ENCODE data around the gene LARP4.

The LARP4 gene

DNA sequence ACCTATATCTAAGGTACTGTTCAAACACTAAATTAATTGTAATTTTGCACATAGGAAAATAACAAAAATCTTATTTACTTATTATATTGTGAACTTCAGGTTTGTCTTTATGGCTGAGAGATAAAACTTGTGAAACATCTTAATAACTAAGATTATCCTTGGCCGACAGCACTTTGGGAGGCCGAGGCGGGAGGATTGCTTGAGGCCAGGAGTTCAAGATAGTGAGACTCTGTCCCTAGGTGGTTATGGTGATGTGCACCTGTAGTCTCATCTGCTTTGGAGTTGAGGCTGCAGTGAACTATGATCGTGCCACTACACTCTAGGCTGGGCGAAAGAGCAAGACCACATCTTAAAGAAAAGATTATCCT, 126.7 kb downstream of the LARP4 start:
- DNase-seq (ENCODE audit: low read depth), result no peak

DNA sequence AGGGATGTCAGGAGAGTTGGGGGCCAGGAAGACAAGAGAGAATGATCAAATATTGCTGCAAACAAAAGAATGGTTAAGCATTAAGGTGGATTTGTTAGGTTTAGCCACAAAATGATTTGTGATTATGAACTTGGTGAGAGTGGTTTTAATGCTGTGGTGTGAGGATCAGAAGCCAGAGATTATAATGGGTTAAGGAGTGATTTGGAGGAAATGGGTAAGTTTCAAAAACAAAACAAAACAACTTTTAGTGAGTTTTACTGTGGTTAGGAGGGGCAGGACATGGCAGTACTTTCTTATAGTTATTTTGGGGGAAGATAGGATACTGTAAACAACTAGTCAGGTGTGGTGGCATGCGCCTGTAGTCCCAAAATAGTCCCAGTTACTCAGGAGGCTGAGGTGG, 128.1 kb downstream of the LARP4 start:
- no peak for DNase-seq (ENCODE audit: low read depth)

DNA sequence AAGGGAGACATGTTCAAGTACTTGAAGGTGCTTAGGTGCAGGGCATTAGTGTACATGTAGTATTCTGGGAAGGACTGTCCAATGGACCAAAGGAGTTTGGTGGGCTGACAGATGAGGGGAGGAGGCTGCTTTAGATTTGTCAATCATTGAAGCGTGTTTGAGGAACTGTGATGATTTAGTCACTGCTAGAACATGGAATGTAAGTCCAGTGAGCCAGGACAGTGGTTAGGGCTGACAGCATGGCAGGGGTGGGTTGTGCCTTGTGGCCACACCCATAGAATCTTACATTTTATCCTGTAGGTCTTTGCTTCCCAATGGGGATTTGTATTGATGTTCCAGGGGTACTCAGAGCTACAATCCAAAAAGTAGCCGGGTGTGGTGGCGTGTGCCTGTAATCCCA, 128.7 kb downstream of the LARP4 start:
- no peak for DNase-seq (ENCODE audit: low read depth)

Data from activated T-cell treated with anti-CD3 and anti-CD28 coated beads for 1 hour (primary cell).